ENCODE measurements around the gene INSYN2A.

The INSYN2A gene

DNA sequence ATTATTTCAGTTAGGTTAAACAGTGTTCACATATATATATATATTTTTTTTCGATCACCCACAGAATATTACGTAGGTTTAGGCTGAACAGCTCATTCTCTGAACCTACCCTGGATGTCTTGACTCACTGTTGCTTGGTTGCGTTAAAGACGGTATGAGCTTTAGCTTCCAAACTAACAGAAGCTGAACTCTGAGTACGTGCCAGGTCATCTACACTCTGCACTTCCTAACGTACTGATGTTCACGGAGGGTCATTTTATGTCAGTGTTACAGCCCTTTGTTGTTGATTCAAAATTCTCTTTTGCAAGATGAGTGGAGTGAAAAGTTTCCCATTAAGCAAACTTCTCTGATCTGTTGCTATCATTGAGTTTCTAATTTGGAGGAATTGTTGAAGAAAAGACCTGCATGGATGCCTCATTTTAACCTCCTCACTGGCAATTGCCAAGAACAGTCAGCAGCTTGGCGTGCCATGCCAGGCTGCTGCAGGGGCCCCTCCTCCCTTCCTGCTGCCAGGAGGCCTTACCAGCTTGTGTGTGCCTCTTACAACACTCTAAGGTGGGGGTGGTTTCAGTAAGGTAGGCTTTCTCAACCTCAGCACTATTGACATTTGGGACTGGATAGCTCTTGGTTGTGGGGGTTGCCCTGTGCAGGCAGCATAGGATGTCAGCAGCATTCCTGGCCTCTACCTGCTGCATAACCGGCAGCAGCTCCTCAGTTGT is 44.3 kb downstream of the INSYN2A start:
- DNase-seq, result no peak

DNA sequence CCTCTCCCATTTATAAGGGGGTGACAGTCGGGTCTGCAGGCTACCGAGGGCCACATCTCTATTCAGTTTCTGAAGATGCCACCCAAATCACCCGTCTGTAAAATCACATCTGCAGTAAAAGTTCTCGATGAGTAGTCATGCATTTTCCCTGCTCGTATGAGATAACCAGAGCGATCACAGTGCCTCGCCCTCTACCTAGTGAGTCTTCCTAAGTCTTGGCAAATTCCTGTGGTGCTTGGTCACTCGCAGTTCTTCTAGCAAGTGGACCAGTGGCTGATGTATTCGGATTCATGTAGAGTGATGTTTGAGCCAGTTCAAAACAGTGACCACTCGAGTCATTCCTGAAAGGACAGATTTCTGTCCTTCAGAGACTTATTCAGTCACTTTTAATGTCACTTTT is 44.9 kb downstream of the INSYN2A start:
- no peak for DNase-seq

DNA sequence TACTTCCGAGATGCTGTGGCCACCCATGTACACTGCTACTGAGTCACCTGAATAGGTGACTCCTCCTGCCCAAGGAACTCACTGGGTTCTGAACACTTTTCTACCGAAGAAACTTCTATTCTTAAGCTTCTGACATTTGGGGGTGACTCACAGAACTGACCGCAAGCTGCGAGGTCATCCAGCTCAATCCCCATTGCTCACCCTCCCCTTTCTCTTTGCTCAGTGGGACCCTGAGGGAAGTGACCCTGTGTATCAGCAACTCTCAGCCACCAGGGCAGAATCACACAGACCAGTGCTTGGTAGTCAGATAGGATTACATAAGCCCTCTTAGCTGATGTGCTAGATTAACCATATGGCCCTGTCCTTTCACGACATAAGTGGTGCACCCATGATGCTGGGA is 46.3 kb downstream of the INSYN2A start:
- DNase-seq, result no peak

DNA sequence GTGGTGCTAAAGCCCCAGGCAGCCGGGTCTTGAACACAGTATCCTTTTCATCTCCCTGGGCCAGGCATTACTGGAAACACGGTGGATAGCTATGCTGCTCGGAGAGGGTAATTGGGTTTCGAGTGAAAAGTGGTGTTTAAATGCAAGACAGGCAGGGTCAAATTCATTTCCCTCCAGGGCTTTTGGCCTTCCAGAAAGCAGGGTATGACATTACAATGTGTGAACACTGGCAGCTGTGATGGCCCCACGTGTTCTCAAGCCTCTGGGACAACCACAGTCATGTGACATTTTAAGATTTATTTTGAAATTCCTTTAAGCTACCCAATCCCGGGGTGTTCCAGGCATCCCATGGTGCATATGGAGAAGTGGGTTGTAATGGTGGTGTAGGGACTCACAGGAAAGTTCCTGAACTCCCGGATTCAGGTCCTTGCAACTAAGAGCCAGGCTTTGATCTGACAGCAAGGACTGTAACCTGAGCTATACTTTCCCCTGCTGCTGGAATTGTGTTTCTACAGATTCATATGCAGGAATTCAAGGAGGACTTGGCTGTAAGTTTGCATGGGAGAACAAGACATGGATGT is 46.8 kb downstream of the INSYN2A start:
- no peak for DNase-seq

DNA sequence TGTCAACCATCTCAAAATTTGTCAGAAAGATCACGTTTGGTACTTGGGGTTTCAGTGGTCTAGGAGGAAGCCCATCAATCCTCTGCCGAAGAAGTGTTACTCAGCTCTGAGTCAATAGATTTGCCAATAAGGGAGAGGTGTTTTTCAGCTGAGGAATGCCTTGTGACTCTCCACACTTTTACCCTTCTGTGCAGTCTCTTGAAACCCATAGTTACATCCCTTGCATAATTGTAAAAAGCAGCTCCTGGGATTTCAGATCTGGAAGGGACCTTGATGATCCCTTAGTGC is 47.5 kb downstream of the INSYN2A start:
- DNase-seq, result peak in 1 of 5 experiments; percentile 25

DNA sequence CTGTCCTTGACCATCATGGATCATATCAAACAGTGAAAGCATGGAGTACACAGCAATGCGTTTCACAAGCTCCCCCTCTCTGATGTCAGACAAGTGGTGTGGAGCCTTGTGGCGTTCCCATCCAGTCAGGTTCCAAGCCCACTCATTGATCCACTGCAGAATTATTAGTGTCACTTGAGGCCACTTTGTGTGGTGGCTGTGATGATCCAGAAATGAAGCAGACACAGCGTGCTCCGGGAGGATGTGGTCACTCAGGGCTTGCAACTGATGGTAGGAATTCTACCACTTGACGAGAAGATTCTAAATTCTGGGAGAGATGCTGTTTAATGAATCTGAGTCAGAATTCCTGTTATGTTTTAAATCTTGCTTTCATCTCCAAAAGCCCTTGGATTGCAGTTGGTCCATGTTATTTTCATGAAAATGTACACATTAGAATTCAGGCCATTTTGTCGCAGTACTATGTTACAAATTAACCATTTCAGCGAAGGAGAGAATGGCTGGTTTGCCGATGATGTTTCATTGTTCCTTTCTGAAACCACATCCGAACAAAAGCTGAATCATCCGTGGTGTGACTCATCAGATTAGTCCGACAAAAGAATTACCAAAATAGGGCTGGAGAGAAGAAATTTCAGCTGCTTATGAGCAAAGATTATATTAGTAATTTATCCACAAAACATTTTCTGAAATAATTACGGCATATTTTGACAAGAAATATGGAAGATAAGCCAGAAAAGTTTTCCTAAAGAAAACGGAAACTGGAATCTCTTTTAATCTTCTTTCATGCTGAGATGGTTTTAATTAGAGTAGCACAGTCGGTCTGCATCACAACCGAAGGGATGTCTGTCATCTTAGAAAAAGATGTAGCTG is 48.1 kb downstream of the INSYN2A start:
- peak in 1 of 5 experiments; percentile 48 for DNase-seq

DNA sequence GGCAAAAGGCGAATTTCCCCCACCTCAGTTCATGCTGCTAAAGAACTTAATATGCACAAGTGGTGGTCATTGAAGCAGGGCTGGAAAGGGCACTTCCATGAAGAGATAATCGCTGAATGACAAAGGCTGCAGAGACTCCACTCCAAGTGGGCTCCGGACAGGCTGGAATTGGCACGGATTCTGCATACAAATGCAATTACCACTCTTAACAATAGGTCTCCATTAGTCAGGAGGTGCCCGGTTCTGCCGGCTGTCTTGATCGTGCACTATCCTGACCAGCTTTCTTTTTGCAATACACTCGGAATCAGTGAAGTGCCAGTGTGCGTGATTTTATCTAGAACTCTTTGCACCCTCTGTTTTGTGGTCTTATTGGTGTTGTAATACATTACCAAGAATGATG is 49.7 kb downstream of the INSYN2A start:
- no peak for DNase-seq
